SK-N-SH treated with all-trans-retinoic acid at 6 μM for 48 hours (cell line): ENCODE measurements around the gene AQP5.

ENCODE experiments used
- ATAC-seq: fragments of 200-7000 bp; cut with Tn5 transposase; 3 replicates; pipeline ENCODE4 v1.9.1; 2020; ENCODE audit warnings: mild to moderate bottlenecking, moderate library complexity
- ARNTL ChIP-seq: fragments of 450-650 bp; formaldehyde crosslinking; IDR thresholded peaks from 2 replicates; pipeline ENCODE4 v1.5.0; 2020; ENCODE audit warnings: low read depth, mild to moderate bottlenecking, moderate library complexity, borderline replicate concordance
- BACH2 ChIP-seq: fragments of 250-450 bp; sonication (Bioruptor Pico); IDR thresholded peaks from 2 replicates; pipeline ENCODE4 v1.9.0; 2021; ENCODE audit warnings: mild to moderate bottlenecking, borderline replicate concordance
- CREB5 ChIP-seq: fragments of 250-450 bp; sonication (Bioruptor Pico); IDR thresholded peaks from 2 replicates; pipeline ENCODE4 v1.5.1; 2020; ENCODE audit warnings: low read depth, mild to moderate bottlenecking, moderate library complexity
- CSDC2 ChIP-seq: fragments of 250-450 bp; sonication (Bioruptor Pico); IDR thresholded peaks from 2 replicates; pipeline ENCODE4 v1.5.0; 2020; ENCODE audit warnings: mild to moderate bottlenecking, moderate library complexity
- ESRRG ChIP-seq: fragments of 250-450 bp; sonication (Bioruptor Pico); IDR thresholded peaks from 2 replicates; pipeline ENCODE4 v1.6.1; 2021; ENCODE audit warnings: mild to moderate bottlenecking
- GLIS3 ChIP-seq: fragments of 250-450 bp; sonication (Bioruptor Pico); IDR thresholded peaks from 2 replicates; pipeline ENCODE4 v1.5.0; 2020; ENCODE audit warnings: mild to moderate bottlenecking, moderate library complexity
- OSR1 ChIP-seq: fragments of 250-450 bp; sonication (Bioruptor Pico); IDR thresholded peaks from 2 replicates; pipeline ENCODE4 v1.8.0; 2022; ENCODE audit warnings: moderate library complexity, mild to moderate bottlenecking, inconsistent platforms
- PATZ1 ChIP-seq: fragments of 250-450 bp; sonication (Bioruptor Pico); IDR thresholded peaks from 2 replicates; pipeline ENCODE4 v1.8.0; 2020; ENCODE audit warnings: mild to moderate bottlenecking, moderate library complexity, borderline replicate concordance
- RARB ChIP-seq: fragments of 250-450 bp; sonication (Bioruptor Pico); IDR thresholded peaks from 2 replicates; pipeline ENCODE4 v1.8.0; 2021; ENCODE audit warnings: mild to moderate bottlenecking, moderate library complexity
- TCF4 ChIP-seq: fragments of 250-450 bp; sonication (Bioruptor Pico); IDR thresholded peaks from 2 replicates; pipeline ENCODE4 v1.8.0; 2021; ENCODE audit warnings: mild to moderate bottlenecking, moderate library complexity, borderline replicate concordance
- TOX ChIP-seq: fragments of 250-450 bp; sonication (Bioruptor Pico); IDR thresholded peaks from 2 replicates; pipeline ENCODE4 v1.8.0; 2021; ENCODE audit warnings: mild to moderate bottlenecking, moderate library complexity, borderline replicate concordance
- TSHZ2 ChIP-seq: fragments of 250-450 bp; sonication (Bioruptor Pico); IDR thresholded peaks from 2 replicates; pipeline ENCODE4 v1.5.0; 2020; ENCODE audit warnings: mild to moderate bottlenecking, moderate library complexity
- ZC3H10 ChIP-seq: fragments of 250-450 bp; sonication (Bioruptor Pico); IDR thresholded peaks from 2 replicates; pipeline ENCODE4 v1.5.1; 2021; ENCODE audit warnings: mild to moderate bottlenecking, moderate library complexity
- ZFP3 ChIP-seq: fragments of 250-450 bp; sonication (Bioruptor Pico); IDR thresholded peaks from 2 replicates; pipeline ENCODE4 v1.5.0; 2020; ENCODE audit warnings: mild to moderate bottlenecking, moderate library complexity
- ZFP30 ChIP-seq: fragments of 450-650 bp; formaldehyde crosslinking; IDR thresholded peaks from 2 replicates; pipeline ENCODE4 v1.5.0; 2022; ENCODE audit warnings: mild to moderate bottlenecking, moderate library complexity
- ZNF70 ChIP-seq: fragments of 450-650 bp; formaldehyde crosslinking; IDR thresholded peaks from 2 replicates; pipeline ENCODE4 v1.5.0; 2020; ENCODE audit warnings: mild to moderate bottlenecking, moderate library complexity
- ZNF8 ChIP-seq: fragments of 450-650 bp; formaldehyde crosslinking; IDR thresholded peaks from 2 replicates; pipeline ENCODE4 v1.5.0; 2020; ENCODE audit warnings: mild to moderate bottlenecking, moderate library complexity

The AQP5 gene

GRCh38 chr12:49923035-49923644, 38.5 kb upstream of the AQP5 start:
- no peak for ATAC-seq
- TF ChIP-seq ZC3H10 (no peak), ARNTL (CRISPR knock-in tag) (no peak), ZNF70 (no peak), GLIS3 (CRISPR knock-in tag) (no peak), OSR1 (no peak), RARB (CRISPR knock-in tag) (no peak)

- no peak for ATAC-seq
- TF ChIP-seq ZNF8 (CRISPR knock-in tag) = no peak
- no peak for TF ChIP-seq ZFP30 (CRISPR knock-in tag)
- TF ChIP-seq RARB (CRISPR knock-in tag) = no peak
- no peak for TF ChIP-seq ZFP3 (CRISPR knock-in tag)
- no peak for TF ChIP-seq TOX (CRISPR knock-in tag)
- TF ChIP-seq, all 23 proteins: peak for 0
These were observed 37.7 kb upstream of the AQP5 start for GRCh38 chr12:49923880-49924556.

- no peak for TF ChIP-seq ZNF70
- ATAC-seq = no peak
These were observed 36.9 kb upstream of the AQP5 start for GRCh38 chr12:49924628-49925246.

GRCh38 chr12:49925433-49926204, 36.1 kb upstream of the AQP5 start:
- no peak for ATAC-seq

GRCh38 chr12:49928471-49928870, 33.2 kb upstream of the AQP5 start:
- no peak for ATAC-seq
- no peak for TF ChIP-seq ARNTL (CRISPR knock-in tag)
- TF ChIP-seq TSHZ2 = no peak
- TF ChIP-seq ESRRG (CRISPR knock-in tag) = no peak
- TF ChIP-seq BACH2 (CRISPR knock-in tag) = no peak
- no peak for TF ChIP-seq ZFP30 (CRISPR knock-in tag)
- TF ChIP-seq ZNF70 = no peak
- TF ChIP-seq CREB5 (CRISPR knock-in tag) = no peak
- no peak for TF ChIP-seq RARB (CRISPR knock-in tag)
- TF ChIP-seq PATZ1 = no peak
- TF ChIP-seq TCF4 (CRISPR knock-in tag) = no peak
- TF ChIP-seq ZNF8 (CRISPR knock-in tag) = no peak
- no peak for TF ChIP-seq TOX (CRISPR knock-in tag)

More at GRCh38 chr12:49925433-49926204, 36.1 kb upstream of the AQP5 start:
- TF ChIP-seq ESRRG (CRISPR knock-in tag) (no peak), CSDC2 (CRISPR knock-in tag) (no peak)
